GM18951 (cell line): ENCODE results near the gene CTBP1.

Source experiments
- POLR2A ChIP-seq: IDR thresholded peaks from 4 replicates; pipeline ENCODE4 v1.6.1; 2011; ENCODE audit warnings: mild to moderate bottlenecking; ENCODE audit not compliant: insufficient read length, insufficient read depth; ENCODE audit errors: extremely low read depth
- in situ Hi-C: fragments of 300-500 bp; cut with MboI; formaldehyde crosslinking; loops from one replicate; pipeline ENCODE4 v1.12.0; 2022; ENCODE audit warnings: low sequenced_read_pairs, mixed read lengths, inconsistent platforms; ENCODE audit not compliant: unreplicated experiment

Gene CTBP1

GRCh38 chr4:1166509-1167243, 82.3 kb downstream of the CTBP1 start:
- in situ Hi-C loops: no loop called here
- no peak for TF ChIP-seq POLR2A

GRCh38 chr4:1164956-1165545, 83.9 kb downstream of the CTBP1 start:
- TF ChIP-seq POLR2A: no peak
- in situ Hi-C loops: no loop called here

- TF ChIP-seq POLR2A: no peak
- in situ Hi-C loops: no loop called here
These were observed 84.5 kb downstream of the CTBP1 start for GRCh38 chr4:1164444-1164843.

GRCh38 chr4:1164040-1164439, 84.9 kb downstream of the CTBP1 start:
- TF ChIP-seq POLR2A: no peak
- in situ Hi-C loops: no loop called here
